ENCODE measurements around the gene NHLRC1.
A peak's percentile ranks its signal among the peaks of the same experiment; 100 is the strongest.

Gene NHLRC1

GRCh38 chr6:18122128-18123093 lies at the start of gene NHLRC1:
Gene NHLRC1, minus strand, starts transcription at chr6:18122677. Its CDS starts 71 bp downstream, at chr6:18122606.
- Histone ChIP-seq H3K4me1 (ENCODE audit: insufficient read depth, low read length) (no peaks in the 10 kb centered on the region), H3K27me3 (ENCODE audit: insufficient read depth, low read length, poor library complexity) (no peaks in the 10 kb centered on the region), H3K9me3 (ENCODE audit: insufficient read depth, low read length, severe bottlenecking) (no peaks in the 10 kb centered on the region), H3K36me3 (ENCODE audit: insufficient read depth, low read length) (no peaks in the 10 kb centered on the region), H3K79me2 (ENCODE audit: insufficient read depth, low read length) (no peaks in the 10 kb centered on the region), H3K27ac (ENCODE audit: low read length) (no peak within 1 kb of the TSS), H4K20me1 (ENCODE audit: insufficient read depth, low read length) (no peaks in the 10 kb centered on the region), H2AFZ (ENCODE audit: low read depth, low read length) (no peak within 1 kb of the TSS), H3K9ac (ENCODE audit: low read depth, low read length) (no peak within 1 kb of the TSS), H3K4me3 (ENCODE audit: low read depth in 1 of 2, low read length in 2 of 2) (no peak within 1 kb of the TSS), H3K4me2 (ENCODE audit: insufficient read depth, low read length) (no peak within 1 kb of the TSS)
- DNase-seq = no peak
- TF ChIP-seq EZH2 (IDR thresholded peaks at IDR 0.05; ENCODE audit: borderline replicate concordance, low read depth, low read length, severe bottlenecking) = no peak
- TF ChIP-seq, protein P1, sequence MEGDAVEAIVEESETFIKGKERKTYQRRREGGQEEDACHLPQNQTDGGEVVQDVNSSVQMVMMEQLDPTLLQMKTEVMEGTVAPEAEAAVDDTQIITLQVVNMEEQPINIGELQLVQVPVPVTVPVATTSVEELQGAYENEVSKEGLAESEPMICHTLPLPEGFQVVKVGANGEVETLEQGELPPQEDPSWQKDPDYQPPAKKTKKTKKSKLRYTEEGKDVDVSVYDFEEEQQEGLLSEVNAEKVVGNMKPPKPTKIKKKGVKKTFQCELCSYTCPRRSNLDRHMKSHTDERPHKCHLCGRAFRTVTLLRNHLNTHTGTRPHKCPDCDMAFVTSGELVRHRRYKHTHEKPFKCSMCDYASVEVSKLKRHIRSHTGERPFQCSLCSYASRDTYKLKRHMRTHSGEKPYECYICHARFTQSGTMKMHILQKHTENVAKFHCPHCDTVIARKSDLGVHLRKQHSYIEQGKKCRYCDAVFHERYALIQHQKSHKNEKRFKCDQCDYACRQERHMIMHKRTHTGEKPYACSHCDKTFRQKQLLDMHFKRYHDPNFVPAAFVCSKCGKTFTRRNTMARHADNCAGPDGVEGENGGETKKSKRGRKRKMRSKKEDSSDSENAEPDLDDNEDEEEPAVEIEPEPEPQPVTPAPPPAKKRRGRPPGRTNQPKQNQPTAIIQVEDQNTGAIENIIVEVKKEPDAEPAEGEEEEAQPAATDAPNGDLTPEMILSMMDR (IDR thresholded peaks at IDR 0.05; ENCODE audit: borderline replicate concordance, extremely low read depth, low read length, poor library complexity, severe bottlenecking) = peak; percentile 26
- no peak for ATAC-seq (ENCODE audit: insufficient read depth, low read depth)

DNA sequence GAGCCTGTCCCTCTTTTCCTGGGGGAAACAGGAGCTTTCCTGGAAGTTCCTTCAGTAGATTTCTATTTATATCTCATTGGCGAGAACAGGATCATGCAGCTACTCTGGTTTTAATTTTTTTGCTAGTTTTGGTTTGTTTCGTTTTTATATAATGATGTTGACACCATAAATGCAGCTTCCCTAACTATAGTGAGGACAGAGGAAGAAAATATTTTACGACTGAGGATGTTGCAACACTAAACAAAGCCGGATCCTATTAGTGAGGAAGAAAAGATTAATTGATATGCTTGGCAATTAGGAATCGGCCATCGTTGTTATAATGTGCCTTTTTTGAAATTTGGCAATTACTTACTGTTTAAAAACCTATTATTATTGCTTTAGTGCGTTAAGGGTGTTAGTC lies 49.4 kb upstream of the NHLRC1 start:
- Histone ChIP-seq H3K4me1 (ENCODE audit: insufficient read depth, low read length) (no peaks in the 10 kb centered on the region), H4K20me1 (ENCODE audit: insufficient read depth, low read length) (no peaks in the 10 kb centered on the region), H3K9ac (ENCODE audit: low read depth, low read length) (no peak overlapping the region), H3K4me2 (ENCODE audit: insufficient read depth, low read length) (no peak overlapping the region), H3K79me2 (ENCODE audit: insufficient read depth, low read length) (no peaks in the 10 kb centered on the region), H3K36me3 (ENCODE audit: insufficient read depth, low read length) (peaks cover 18% of the 10 kb centered on the region), H3K27me3 (ENCODE audit: insufficient read depth, low read length, poor library complexity) (no peaks in the 10 kb centered on the region), H3K9me3 (ENCODE audit: insufficient read depth, low read length, severe bottlenecking) (peaks cover 5% of the 10 kb centered on the region), H2AFZ (ENCODE audit: low read depth, low read length) (no peak overlapping the region), H3K4me3 (ENCODE audit: low read depth in 1 of 2, low read length in 2 of 2) (no peak overlapping the region), H3K27ac (ENCODE audit: low read length) (no peak overlapping the region)
- TF ChIP-seq, protein P1 (IDR thresholded peaks at IDR 0.05; ENCODE audit: borderline replicate concordance, extremely low read depth, low read length, poor library complexity, severe bottlenecking) = no peak
- TF ChIP-seq EZH2 (IDR thresholded peaks at IDR 0.05; ENCODE audit: borderline replicate concordance, low read depth, low read length, severe bottlenecking) = no peak
- ATAC-seq (ENCODE audit: insufficient read depth, low read depth) = no peak
- DNase-seq = no peak

DNA sequence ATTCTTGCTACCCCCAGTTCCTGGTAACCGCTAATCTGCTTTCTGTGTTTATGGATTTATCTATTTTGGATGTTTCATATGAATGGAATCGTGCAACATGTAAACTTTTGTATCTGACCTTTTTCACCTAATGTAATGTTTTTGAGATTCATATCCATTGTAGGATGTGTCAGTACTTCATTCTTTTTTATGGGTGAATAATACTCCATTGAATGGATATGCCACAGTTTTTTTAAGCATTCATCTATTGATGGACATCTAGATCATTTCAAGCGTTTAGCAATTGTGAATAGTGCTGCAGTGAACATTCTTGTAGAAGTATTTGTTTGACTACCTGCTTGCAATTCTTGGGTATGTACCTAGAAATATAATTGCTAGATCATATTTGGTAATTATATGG lies 45.8 kb upstream of the NHLRC1 start:
- Histone ChIP-seq H3K9ac (ENCODE audit: low read depth, low read length) (no peak overlapping the region), H3K27ac (ENCODE audit: low read length) (no peak overlapping the region), H3K4me1 (ENCODE audit: insufficient read depth, low read length) (no peaks in the 10 kb centered on the region), H2AFZ (ENCODE audit: low read depth, low read length) (no peak overlapping the region), H3K36me3 (ENCODE audit: insufficient read depth, low read length) (peaks cover 20% of the 10 kb centered on the region), H4K20me1 (ENCODE audit: insufficient read depth, low read length) (no peaks in the 10 kb centered on the region), H3K27me3 (ENCODE audit: insufficient read depth, low read length, poor library complexity) (no peaks in the 10 kb centered on the region), H3K4me3 (ENCODE audit: low read depth in 1 of 2, low read length in 2 of 2) (no peak overlapping the region), H3K9me3 (ENCODE audit: insufficient read depth, low read length, severe bottlenecking) (peaks cover 5% of the 10 kb centered on the region), H3K4me2 (ENCODE audit: insufficient read depth, low read length) (no peak overlapping the region), H3K79me2 (ENCODE audit: insufficient read depth, low read length) (no peaks in the 10 kb centered on the region)
- DNase-seq (no peak), ATAC-seq (ENCODE audit: insufficient read depth, low read depth) (no peak)
- TF ChIP-seq, protein P1 (IDR thresholded peaks at IDR 0.05; ENCODE audit: borderline replicate concordance, extremely low read depth, low read length, poor library complexity, severe bottlenecking) = no peak
- no peak for TF ChIP-seq EZH2 (IDR thresholded peaks at IDR 0.05; ENCODE audit: borderline replicate concordance, low read depth, low read length, severe bottlenecking)
